ENCODE measurements around the gene MAP3K6. TPM values are rescaled to one million over a fixed set of nuclear protein-coding genes. Genes with fewer than 3 reads are reported as not detected.
A peak's percentile ranks its signal among the peaks of the same experiment; 100 is the strongest.
"Not testable (repeated sequence)": the region's sequence is repeated elsewhere in the genome, so short reads cannot be mapped to it uniquely, and the experiment has no call there.

Gene MAP3K6
- total RNA-seq = 88.4 TPM

GRCh38 chr1:27366411-27367159 is at the start of gene MAP3K6:
TSS of gene MAP3K6 (minus strand) at chr1:27366961. CDS start at chr1:27366597, 364 bp downstream.
- intact Hi-C loops (cut with DNase I) = no loop called here
- DNase-seq (ENCODE audit: low spot score) = peak; percentile 90
- ATAC-seq = peak; percentile 86

DNA sequence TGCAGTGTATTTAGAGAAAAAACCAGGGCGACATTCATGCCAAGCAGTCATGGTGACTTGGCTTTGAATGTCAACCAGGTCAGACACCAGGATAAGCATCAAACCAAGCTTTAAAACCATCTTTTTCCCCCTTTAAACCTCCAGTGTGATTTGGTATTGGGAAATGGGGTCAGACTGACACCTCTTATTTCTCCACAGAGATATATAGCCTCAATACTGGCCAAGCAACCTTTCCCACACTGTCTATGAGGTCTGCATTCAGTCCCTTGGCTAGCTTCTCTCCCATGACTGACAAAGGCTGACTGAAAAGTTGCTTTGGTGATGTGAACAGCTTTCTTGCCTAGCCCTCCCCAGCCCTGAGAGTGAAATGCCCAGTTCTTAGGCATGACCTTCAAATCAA is 47.3 kb upstream of the MAP3K6 start:
- intact Hi-C loops (cut with DNase I) = loop anchor here (10.0 kb wide), 1 partner anchor 71 kb away; no protein-coding TSS in a partner anchor
- no peak for DNase-seq (ENCODE audit: low spot score)
- no peak for ATAC-seq

DNA sequence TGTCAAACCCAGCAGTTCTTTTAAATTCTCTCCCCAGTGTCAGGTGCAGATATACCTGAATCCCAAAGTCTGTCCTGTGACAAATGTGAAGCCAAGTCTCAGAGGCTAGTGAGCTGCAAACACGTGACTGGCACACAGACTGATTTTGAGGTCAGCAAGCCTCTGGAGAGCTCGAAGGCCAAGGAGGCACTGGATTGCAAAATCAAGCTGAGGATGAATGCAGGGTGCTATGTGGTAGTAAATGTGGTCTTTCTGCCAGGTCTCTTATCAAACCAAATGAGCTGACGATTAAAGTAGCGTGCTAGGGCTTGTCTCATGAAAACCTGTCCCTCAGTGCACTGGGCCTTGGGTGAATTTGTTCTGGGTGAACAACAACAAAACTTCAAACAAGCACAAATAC is 46.2 kb upstream of the MAP3K6 start:
- ATAC-seq (peak; percentile 38), DNase-seq (ENCODE audit: low spot score) (no peak)
- intact Hi-C loops (cut with DNase I) = loop anchor here (10.0 kb wide), 1 partner anchor 72 kb away; no protein-coding TSS in a partner anchor

DNA sequence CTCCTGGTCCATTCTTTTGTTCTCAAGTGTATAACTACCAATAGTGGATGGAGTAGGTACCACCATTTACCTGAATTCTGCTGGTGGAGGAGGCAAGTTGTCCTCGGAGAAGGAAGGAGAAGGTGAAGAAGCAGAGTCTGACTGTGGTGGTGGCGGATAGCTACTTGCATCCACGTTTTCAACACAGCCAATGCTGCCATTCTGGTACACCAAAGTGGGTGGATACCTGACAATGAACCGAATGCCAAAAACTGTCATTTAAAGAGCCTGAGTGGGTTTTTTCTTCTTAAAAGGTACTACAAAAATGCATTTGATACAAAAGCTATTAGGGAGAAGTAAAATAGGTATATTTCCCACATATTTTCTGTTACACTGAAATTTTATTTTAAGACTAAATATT is 45.7 kb upstream of the MAP3K6 start:
- DNase-seq (ENCODE audit: low spot score) = no peak
- ATAC-seq = no peak
- intact Hi-C loops (cut with DNase I) = loop anchor here (10.0 kb wide), 1 partner anchor 72 kb away; no protein-coding TSS in a partner anchor

- ATAC-seq (no peak), DNase-seq (ENCODE audit: low spot score) (no peak)
- intact Hi-C loops (cut with DNase I) = loop anchor here (10.0 kb wide), 1 partner anchor 74 kb away; no protein-coding TSS in a partner anchor
Observed at GRCh38 chr1:27410709-27411108, 43.9 kb upstream of the MAP3K6 start.

DNA sequence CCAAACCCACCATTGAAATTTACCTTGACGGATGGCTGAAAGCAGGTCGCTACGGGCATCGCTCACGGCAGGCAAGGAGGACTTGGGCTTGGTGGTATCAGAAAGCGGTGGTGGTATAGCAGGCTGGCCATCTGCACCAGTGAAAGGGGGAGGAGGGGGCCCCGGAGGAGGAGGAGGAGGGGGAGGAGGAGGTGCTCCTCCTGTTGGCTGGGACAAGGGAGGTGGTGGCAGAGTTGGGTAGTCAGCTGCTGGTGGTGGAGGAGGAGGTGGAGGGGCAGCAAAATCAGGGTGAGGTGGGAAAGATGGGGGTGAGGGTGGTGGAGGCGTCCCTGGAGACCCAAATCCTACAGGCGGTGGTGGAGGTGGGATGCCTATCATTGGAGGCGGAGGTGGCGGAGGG is 42.9 kb upstream of the MAP3K6 start:
- intact Hi-C loops (cut with DNase I) = loop anchor here (10.0 kb wide), 1 partner anchor 75 kb away; no protein-coding TSS in a partner anchor
- DNase-seq (ENCODE audit: low spot score) (no peak), ATAC-seq (no peak)

GRCh38 chr1:27408151-27408550 is 41.4 kb upstream of the MAP3K6 start:
- intact Hi-C loops (cut with DNase I) = no loop called here
- DNase-seq (ENCODE audit: low spot score) (no peak), ATAC-seq (no peak)

GRCh38 chr1:27406791-27407190 is 40.0 kb upstream of the MAP3K6 start:
- ATAC-seq; DNase-seq (ENCODE audit: low spot score); intact Hi-C loops (cut with DNase I): not testable (repeated sequence)

GRCh38 chr1:27406362-27406680 is 39.6 kb upstream of the MAP3K6 start:
- no peak for ATAC-seq
- no peak for DNase-seq (ENCODE audit: low spot score)
- intact Hi-C loops (cut with DNase I) = no loop called here

DNA sequence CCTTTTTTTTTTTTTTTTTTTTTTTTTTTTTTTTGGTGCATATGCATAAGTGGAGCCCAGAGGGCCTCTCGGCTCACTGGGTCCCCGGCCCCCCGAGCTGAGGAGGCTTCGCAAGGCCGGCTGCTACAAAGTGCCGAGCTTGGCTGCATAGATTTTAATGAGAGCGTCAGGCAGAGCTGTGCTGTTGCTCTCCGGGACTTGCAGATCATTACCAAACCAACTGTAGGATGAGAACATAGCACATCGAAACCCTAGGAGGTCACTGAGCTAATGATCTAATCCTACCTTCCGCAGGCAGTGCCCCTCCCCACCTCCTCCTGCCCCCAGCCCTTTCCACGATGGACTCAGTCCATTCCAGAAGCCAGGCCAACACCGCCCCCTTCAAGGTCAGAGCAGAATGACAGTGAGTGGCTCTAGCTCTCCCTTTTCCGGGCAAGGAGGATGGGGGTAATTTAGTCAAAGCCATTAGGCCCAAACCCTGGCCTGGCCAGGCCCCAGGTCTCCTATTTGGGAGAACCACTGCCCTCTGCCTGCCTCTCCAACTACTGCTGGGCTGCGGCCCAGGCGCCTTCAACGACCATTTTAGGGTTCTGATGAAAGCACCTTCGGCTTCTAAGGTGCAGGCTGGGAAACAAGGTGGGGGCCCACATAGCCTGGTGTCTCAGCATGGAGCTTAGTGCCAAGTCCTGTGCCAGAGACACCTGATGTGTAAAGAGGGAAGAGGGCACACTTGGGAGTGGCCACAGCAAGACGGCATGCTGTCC is 39.0 kb upstream of the MAP3K6 start:
- peak; percentile 1 for ATAC-seq
- intact Hi-C loops (cut with DNase I); DNase-seq (ENCODE audit: low spot score): not testable (repeated sequence)

DNA sequence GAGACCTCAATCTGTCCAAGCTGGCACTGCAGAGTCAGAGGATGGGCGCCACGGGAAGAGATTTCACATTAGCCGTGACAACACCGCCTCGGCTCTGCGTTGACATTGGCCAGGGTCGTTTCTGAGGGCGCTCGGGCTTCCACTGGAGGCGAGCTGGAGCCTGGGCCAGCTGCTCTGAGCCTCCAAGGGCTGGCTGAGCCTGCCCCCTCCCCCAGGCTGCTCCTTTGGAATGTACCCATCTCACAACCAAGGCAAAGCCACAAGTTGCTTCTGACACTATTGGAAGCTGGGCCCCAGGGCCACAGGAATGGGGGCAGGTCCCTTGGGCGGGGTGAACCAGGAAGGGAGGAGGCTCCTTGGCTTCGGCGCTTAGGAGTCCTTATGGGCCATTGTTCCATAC is 38.3 kb upstream of the MAP3K6 start:
- intact Hi-C loops (cut with DNase I) = no loop called here
- DNase-seq (ENCODE audit: low spot score) = peak; percentile 69
- ATAC-seq = peak; percentile 46

DNA sequence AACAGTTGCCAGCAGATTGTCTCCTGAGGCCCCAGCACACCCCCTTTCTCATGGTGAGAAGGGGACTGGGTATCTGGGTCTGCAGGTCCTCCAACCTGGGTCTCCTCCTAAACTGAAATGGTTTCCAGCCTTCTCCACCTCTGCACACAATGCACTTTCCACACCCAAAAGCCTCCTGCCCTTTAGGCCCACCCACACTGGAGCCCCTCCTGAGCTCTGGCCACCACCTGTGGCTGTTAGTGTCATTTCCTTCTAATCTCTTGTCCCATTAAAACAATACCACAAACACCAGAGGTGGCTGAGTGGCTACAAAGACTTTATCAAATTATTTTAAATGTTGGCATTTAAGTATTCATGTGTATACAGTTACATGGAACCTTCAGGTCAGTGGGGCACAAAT is 37.2 kb upstream of the MAP3K6 start:
- intact Hi-C loops (cut with DNase I) = loop anchor here (5.0 kb wide), 1 partner anchor 263 kb away; no protein-coding TSS in a partner anchor
- ATAC-seq (peak; percentile 4), DNase-seq (ENCODE audit: low spot score) (no peak)

DNA sequence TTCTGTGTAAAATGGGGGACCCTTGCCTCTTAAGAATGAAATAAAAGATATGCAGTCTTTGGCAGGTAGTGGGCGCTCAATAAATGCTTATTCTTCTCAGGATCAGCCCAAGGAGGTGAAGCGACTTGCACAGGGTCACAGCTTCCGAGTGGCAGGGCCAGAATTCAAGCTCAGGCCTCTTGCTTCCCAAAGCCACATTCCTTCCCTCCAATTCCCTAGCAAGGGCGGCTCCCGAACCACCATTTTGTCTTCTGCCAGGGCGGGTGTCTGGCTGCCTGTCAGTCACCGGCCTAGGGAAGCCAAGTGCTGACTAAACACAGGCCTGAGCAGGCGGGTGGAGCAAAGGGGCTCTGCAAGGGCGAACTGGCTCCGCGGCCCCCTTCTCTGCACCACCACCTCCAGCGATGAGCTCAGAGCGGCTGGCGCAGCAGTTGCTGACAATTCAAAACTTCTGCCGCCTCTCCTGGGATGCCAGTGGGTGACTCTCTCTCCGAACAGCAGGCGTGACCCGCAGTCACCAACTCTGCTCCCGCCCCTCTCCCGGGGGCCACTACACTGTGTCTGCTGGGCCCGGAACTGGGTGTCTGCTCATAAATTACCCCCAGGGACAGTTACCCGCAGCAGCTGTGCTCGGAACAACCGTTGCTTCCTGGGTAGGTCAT is 36.4 kb upstream of the MAP3K6 start:
- intact Hi-C loops (cut with DNase I) = loop anchor here (5.0 kb wide), 1 partner anchor 264 kb away; no protein-coding TSS in a partner anchor
- peak; percentile 66 for ATAC-seq
- peak; percentile 81 for DNase-seq (ENCODE audit: low spot score)

GRCh38 chr1:27402349-27402754 is 35.6 kb upstream of the MAP3K6 start:
- peak; percentile 62 for ATAC-seq
- DNase-seq (ENCODE audit: low spot score) = peak; percentile 86
- intact Hi-C loops (cut with DNase I) = loop anchor here (5.0 kb wide), 1 partner anchor 265 kb away; no protein-coding TSS in a partner anchor

GRCh38 chr1:27400963-27401341 is 34.2 kb upstream of the MAP3K6 start:
- intact Hi-C loops (cut with DNase I) = loop anchor here (5.0 kb wide), 1 partner anchor 266 kb away; no protein-coding TSS in a partner anchor
- ATAC-seq (no peak), DNase-seq (ENCODE audit: low spot score) (no peak)

- no peak for ATAC-seq
- DNase-seq (ENCODE audit: low spot score) = no peak
- intact Hi-C loops (cut with DNase I) = loop anchor here (5.0 kb wide), 1 partner anchor 267 kb away; no protein-coding TSS in a partner anchor
Observed at GRCh38 chr1:27400082-27400962, 33.6 kb upstream of the MAP3K6 start.

DNA sequence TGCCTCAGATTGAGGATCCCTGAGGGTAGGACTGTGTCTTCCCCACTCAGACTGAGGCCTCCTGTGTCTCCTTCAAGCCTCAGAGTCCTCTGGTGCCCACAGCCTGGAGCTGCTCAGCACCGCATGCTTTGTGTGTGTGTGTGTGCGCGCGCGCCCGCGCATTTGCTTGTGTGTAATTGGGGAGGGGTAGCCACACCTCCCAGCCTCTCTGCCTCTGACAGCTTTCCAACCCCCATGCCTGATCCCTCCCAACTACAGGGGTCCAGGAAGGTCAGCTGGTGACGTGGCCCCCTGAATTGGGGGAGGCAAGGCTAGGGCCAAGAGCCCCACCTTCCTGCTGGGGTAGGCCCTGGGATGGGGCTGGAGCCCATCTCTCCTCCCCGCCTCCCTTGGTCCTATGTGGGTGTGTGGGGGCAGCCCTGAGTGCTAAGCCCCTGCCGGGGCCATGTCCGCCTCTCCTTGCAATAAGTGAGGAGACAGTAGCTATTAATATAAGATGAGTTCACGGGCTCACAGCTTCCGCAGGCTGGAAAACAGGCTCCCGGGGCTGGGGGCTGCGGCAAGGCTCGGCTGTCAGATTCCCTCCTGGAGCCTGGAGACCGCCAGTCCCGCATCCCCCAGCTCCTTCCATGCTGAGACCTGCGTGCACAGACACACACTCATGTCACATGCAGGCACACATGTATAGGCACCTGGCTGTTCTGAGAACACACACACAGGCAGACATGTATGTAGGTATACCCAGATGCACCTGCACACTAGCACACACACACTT is 32.7 kb upstream of the MAP3K6 start:
- ATAC-seq (no peak), DNase-seq (ENCODE audit: low spot score) (no peak)
- intact Hi-C loops (cut with DNase I) = loop anchor here (5.0 kb wide), 1 partner anchor 268 kb away; no protein-coding TSS in a partner anchor

All from sciatic nerve (tissue), 2 donors.